ENCODE data around the gene RERE. TPM values are rescaled to one million over a fixed set of nuclear protein-coding genes. Genes with fewer than 3 reads are reported as not detected.
A peak's percentile ranks its signal among the peaks of the same experiment; 100 is the strongest.
"Not testable (repeated sequence)": the region's sequence is repeated elsewhere in the genome, so short reads cannot be mapped to it uniquely, and the experiment has no call there.

RERE gene
- polyA plus RNA-seq, 3 donors: 118 to 137 (median 129) TPM

DNA sequence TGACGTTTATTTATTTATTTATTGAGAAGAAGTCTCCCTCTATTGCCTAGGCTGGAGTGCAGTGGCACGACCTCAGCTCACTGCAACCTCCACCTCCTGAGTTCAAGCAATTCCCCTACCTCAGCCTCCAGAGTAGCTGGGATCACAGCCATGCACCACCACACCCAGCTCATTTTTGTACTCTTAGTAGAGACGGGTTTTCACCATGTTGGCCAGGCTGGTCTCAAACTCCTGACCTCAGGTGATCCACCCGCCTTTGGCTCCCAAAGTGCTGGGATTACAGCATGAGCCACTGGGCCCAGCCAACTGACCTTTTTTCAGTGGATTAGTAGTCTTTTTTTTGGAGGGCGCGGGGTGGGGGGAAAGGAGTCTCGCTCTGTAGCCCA, 90.6 kb downstream of the RERE start:
- not testable (repeated sequence) for DNase-seq (ENCODE audit: low read depth in 3 of 3, low spot score in 2 of 3)

DNA sequence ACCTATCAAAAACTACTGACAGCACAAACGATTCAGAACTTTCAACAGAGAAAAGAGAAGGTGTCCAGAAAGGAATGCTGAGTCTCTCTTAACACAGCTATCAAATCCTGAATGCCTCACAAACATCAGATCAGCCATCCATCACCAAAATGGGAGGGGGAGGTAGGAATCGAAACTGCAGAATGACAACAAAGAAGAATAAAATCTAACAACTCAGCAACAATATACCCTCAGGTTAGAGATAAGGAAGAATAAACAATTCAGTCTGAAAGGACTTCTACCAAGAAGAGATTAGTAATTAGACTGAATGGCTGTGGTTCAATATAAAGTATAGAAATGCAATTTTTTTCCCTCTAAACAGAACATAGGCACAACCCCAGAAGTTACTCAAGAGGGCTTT, 94.4 kb downstream of the RERE start:
- DNase-seq (ENCODE audit: low read depth in 3 of 3, low spot score in 2 of 3): no peak

DNA sequence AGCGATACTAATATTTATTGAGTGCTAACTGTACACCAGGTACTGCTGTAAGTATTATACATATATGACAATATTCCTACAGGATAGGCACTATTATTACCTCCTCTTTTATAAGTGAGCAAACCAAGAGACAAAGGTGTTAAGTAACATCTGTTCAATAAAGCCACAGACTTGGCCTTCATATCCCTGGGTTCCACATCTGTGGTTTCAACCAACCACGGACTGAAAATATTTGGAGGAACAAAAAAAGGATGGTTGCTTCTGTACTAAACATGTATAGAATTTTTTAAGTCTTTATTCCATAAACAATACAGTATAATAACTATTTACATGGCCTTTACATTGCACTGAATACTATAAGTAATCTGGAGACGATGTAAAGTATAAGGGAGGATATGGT, 95.1 kb downstream of the RERE start:
- no peak for DNase-seq (ENCODE audit: low read depth in 3 of 3, low spot score in 2 of 3)

DNA sequence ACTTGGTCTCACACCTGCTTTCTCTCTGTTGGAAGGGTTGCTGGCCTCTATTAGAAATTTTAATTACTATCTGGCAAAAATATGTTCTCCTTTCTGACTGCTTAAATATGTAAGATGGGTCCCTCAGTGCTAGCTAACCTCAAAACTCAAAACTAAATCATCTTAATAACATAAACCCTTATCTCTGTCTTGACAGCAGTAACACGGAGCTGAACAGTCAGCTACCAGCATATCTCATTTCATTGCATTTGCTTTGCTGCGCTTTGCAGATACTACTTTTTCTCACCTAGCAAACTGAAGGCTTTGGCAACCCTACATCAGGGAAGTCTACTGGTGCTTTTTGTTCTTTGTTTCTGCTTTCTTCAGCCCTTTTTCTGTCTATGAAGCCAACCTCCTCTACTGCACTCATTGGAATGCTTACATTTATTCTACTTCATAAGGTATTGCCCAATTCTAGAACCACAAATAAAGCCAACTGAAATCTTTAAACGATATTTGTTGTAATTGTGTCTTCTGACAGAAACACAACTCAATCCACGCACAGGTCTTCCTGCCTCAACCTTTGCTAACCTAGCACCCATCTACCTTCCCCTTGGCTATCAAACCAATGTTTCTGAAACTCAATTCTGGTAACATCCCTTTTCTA, 95.6 kb downstream of the RERE start:
- DNase-seq (ENCODE audit: low read depth in 3 of 3, low spot score in 2 of 3): no peak

DNA sequence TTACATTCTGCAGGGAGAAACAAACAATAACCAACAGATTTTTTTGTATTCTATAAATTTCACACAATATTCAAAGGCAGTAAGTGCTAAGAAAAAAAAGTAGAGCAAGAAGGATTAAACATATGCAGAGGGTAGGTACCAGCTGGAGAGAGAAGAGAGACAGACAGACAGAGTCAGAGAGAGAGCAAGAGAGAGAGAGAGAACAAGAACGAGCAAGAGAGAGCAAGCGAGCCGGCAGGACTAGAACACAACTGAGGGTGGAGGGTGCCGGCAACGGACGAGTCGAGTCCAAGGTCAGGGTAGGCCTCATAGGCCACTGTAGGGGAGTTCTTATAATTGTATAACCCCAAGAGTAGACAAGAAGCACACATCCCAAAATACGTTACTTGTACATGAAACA, 97.1 kb downstream of the RERE start:
- no peak for DNase-seq (ENCODE audit: low read depth in 3 of 3, low spot score in 2 of 3)

GRCh38 chr1:8718850-8719361, 98.5 kb downstream of the RERE start:
- DNase-seq (ENCODE audit: low read depth in 3 of 3, low spot score in 2 of 3): no peak

DNA sequence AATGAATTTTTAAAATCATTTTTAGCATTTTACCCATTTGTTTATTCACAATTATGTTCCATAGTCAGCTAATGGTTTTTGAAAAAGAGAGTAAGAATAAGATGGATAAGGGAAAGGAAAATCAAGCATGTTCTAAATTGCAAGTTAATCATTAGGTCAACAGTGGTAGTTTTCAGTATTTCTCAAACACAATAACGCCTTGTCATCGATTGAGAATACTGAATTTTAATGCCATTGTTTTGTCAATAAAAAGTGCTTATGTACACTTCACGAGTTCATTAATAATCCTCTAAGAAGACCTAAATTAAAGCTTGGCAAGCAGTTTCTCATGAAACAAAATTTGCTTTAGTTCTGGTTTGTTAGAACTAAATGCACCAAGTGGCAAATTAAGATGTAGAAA, 100.3 kb downstream of the RERE start:
- DNase-seq (ENCODE audit: low read depth in 3 of 3, low spot score in 2 of 3): no peak

DNA sequence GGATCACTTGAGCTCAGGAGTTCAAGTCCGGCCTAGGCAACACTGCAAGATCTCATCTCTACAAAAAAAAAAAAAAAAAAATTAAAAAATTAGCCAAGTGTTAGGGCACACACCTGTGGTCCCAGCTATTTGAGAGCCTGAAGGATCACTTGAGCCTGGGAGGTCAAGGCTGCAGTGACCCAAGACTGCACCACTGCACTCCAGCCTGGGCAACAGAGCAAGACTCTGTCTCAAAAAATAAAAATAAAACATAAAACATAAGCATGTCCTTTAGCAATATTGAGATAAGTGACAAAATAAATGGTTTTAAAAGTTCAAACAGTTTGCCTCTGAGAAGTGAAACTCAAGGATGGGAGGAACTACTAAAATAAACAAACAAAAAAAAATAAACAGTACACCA, 101.2 kb downstream of the RERE start:
- DNase-seq (ENCODE audit: low read depth in 3 of 3, low spot score in 2 of 3): no peak

- no peak for DNase-seq (ENCODE audit: low read depth in 3 of 3, low spot score in 2 of 3)
Measured at GRCh38 chr1:8714173-8714572, 103.3 kb downstream of the RERE start.

- DNase-seq (ENCODE audit: low read depth in 3 of 3, low spot score in 2 of 3): peak in 2 of 3 donors; percentile 63 to 71
Measured at GRCh38 chr1:8712413-8713231, 104.8 kb downstream of the RERE start.

DNA sequence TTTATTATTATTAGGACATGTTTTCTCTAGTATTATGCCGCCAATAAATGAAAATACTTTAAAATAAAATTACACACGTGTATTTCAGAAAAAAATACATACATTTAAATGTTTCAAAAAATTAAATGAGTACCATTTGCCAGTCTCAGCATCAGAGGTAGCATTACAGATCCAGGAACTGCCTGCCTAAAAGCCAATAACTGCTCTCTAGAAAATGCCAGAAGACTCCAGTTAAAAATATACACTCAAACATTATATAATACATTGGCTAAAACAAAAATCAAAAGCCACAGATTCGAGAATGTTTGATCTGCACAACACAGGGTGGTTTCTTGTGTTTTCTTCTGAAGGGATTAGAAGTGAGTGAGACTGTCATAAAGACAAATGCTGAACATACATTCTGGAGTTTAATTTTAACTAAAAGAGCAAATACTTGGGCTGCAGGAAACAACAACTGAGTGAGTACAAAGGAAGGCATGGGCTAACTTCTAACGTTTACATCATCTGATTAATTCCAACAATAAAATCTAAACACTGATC, 105.5 kb downstream of the RERE start:
- no peak for DNase-seq (ENCODE audit: low read depth in 3 of 3, low spot score in 2 of 3)

DNA sequence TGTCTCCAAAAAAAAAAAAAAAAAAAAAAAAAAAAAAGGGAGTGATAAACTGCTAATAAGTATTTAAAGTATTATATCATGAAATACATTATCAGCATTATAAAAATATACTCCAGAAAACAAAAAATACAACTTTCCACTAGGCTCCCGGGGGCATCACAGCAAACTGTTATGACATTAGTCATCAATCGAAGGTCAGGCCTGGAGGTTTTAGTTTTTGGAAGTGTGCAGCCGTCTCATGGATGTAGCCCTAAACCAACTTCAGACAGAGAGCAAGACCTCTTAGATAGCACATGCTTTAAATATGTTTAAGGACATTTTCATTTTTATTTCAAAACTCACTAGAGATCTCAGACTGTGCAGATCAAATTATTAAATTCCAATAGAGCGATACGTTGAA, 106.3 kb downstream of the RERE start:
- no peak for DNase-seq (ENCODE audit: low read depth in 3 of 3, low spot score in 2 of 3)

DNA sequence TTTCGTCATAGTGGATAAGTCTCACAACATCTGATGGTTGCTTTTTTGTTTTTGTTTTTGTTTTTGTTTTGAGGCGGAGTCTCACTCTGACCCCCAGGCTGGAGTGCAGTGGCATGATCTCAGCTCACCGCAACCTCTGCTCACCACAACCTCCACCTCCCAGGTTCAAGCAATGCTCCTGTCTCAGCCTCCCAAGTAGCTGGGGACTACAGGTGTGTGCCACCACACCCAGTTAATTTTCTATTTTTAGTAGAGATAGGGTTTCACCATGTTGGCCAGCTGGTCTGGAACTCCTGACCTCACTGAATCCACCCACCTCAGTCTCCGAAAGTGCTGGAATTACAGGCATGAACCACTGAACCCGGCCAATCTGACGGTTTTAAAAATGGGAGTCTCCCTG, 109.2 kb downstream of the RERE start:
- no peak for DNase-seq (ENCODE audit: low read depth in 3 of 3, low spot score in 2 of 3)

- no peak for DNase-seq (ENCODE audit: low read depth in 3 of 3, low spot score in 2 of 3)
Measured at GRCh38 chr1:8706995-8707396, 110.4 kb downstream of the RERE start.

- no peak for DNase-seq (ENCODE audit: low read depth in 3 of 3, low spot score in 2 of 3)
Measured at GRCh38 chr1:8706291-8706690, 111.1 kb downstream of the RERE start.

GRCh38 chr1:8704866-8705506, 112.5 kb downstream of the RERE start:
- no peak for DNase-seq (ENCODE audit: low read depth in 3 of 3, low spot score in 2 of 3)

GRCh38 chr1:8702850-8703810, 114.3 kb downstream of the RERE start:
- DNase-seq (ENCODE audit: low read depth in 3 of 3, low spot score in 2 of 3): peak in 2 of 3 donors; percentile 82

DNA sequence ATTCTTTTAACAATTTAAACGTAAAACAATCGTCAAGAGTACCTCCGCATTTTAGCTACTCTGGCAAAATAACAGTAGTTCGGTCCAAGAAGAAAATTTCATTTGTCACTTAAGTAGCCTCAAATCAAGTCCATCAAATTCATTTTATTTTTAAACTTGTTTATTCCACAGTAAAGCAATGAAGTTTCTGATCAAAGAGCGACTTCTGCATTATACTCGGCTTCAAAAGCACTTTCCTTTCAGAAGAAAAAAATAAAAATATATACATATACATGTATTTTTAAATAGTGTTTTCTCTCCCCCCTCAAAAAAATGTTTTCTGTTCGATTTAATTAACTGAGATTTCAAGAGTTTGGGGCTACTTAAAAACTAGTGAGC, 115.0 kb downstream of the RERE start:
- DNase-seq (ENCODE audit: low read depth in 3 of 3, low spot score in 2 of 3): no peak

DNA sequence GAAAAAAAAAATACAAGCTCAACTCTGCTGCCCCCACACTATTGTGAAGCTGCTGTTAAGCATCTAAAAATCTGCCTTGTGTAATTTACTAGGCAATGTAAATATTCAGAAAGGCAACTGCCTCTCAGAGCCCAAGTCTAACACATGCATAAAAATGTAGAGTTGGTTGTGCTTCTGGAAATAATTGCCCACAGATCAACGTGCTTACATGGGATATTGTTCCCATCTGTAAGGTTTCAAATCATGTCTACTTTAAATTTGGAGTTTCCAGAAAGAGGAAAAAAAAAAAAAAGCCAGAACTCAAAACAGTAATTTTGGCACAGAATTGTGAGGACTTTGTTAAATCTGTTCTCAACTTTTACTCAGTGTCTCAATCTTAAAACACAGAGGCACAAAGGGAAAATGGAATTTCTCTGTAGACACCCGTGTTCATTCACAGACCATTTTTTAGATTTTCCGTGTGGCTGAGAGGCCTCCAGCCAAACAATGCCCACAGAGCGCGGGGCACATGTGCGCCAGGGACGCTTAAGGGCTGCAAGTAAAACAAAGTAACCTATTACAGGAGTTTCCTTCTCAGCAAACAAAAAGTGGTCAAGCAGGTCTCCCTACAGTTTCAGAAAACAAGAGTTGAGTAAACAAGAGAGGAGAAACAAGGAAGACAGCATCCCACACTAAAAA, 115.5 kb downstream of the RERE start:
- peak in 1 of 3 donors; percentile 68 for DNase-seq (ENCODE audit: low read depth in 3 of 3, low spot score in 2 of 3)

DNA sequence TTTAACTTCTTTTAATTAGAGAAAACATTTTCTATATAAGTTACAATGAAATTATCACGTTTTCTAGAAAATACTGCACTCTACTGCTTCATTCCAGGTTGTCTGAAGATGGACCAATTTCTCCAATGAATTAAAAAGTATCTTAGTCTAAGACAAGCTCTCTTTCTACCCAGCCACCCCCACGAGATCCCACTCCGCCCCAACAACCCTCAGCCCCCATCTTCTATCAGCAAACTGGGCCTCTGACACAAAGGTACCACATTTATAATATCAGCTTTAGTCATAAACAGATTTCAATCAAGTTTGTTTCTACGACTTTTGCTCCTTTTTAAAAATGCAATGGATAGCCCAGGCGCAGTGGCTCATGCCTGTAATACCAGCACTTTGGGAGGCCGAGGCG, 117.8 kb downstream of the RERE start:
- no peak for DNase-seq (ENCODE audit: low read depth in 3 of 3, low spot score in 2 of 3)

All from right renal cortex interstitium (tissue), 3 donors.